IMR-90 (cell line): ENCODE results near the gene CYP11A1.

Source experiments
- CTCF ChIP-seq: conservative IDR thresholded peaks from 2 replicates; pipeline ENCODE4 v1.5.1; 2012; ENCODE audit warnings: mild to moderate bottlenecking, low read depth, low read length, improper control_type of control experiment
- POLR2A ChIP-seq: IDR thresholded peaks from 2 replicates; pipeline ENCODE4 v1.6.1; 2012; ENCODE audit warnings: mild to moderate bottlenecking, low read depth, low read length
- RFX5 ChIP-seq: IDR thresholded peaks from 2 replicates; pipeline ENCODE4 v1.8.0; 2012; ENCODE audit warnings: low read depth, mild to moderate bottlenecking, low read length, moderate library complexity

GRCh38 chr15:74396445-74397238, 29.2 kb upstream of the CYP11A1 start:
- 0 out of 2 replicates have a peak, but pooled peaks have one; percentile 12 for TF ChIP-seq CTCF
- no peak; the same call in 1 of the 2 replicates for TF ChIP-seq POLR2A
- no peak for TF ChIP-seq RFX5
